Endometrium (tissue), 2 donors: Measurements from ENCODE around the gene SLC16A3.
A peak's percentile ranks its signal among the peaks of the same experiment; 100 is the strongest.

Experiments used
- FAIRE-seq: peaks from 2 replicates; lab custom pipeline; 2012; peaks lifted over from hg19 to GRCh38; lab: Jason Lieb, UNC
- donor health status: control.
- donor health status: control.

Gene SLC16A3

GRCh38 chr17:82236142-82236971 lies 7.5 kb downstream of the SLC16A3 start:
- no peak for FAIRE-seq

DNA sequence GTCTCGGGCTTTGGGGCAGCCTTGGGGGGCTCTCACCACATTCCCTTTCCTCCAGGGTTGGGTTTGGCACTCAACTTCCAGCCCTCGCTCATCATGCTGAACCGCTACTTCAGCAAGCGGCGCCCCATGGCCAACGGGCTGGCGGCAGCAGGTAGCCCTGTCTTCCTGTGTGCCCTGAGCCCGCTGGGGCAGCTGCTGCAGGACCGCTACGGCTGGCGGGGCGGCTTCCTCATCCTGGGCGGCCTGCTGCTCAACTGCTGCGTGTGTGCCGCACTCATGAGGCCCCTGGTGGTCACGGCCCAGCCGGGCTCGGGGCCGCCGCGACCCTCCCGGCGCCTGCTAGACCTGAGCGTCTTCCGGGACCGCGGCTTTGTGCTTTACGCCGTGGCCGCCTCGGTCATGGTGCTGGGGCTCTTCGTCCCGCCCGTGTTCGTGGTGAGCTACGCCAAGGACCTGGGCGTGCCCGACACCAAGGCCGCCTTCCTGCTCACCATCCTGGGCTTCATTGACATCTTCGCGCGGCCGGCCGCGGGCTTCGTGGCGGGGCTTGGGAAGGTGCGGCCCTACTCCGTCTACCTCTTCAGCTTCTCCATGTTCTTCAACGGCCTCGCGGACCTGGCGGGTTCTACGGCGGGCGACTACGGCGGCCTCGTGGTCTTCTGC lies 8.4 kb downstream of the SLC16A3 start:
- no peak for FAIRE-seq

DNA sequence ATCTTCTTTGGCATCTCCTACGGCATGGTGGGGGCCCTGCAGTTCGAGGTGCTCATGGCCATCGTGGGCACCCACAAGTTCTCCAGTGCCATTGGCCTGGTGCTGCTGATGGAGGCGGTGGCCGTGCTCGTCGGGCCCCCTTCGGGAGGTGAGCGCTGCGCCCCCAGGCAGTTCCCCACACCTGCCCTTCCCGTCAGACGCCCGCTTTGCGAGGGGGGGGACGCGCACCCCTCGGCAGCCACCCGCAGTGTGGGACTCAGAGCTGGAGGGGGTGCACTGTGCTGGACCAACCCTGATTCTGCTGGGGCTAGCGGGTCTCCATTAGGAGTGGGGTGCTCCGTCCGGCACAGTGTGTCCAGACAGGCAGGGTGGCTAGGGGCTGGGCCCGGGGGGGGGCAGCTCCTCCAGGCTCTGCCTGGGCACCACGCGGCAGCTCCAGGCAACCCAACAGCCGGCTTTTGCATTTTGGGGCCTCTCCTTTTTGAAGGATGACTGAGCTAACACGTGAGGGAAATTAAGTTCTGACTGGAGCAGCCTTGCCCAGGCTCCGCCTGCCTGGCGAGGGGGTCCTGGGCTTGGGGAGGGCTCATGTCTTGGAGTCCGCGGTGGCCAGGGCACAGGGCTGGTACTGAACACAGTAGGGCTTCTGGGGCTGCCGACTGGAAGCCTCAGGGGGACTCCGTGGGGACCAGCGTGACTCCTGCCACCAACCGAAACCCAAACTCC lies 9.1 kb downstream of the SLC16A3 start:
- FAIRE-seq = no peak

DNA sequence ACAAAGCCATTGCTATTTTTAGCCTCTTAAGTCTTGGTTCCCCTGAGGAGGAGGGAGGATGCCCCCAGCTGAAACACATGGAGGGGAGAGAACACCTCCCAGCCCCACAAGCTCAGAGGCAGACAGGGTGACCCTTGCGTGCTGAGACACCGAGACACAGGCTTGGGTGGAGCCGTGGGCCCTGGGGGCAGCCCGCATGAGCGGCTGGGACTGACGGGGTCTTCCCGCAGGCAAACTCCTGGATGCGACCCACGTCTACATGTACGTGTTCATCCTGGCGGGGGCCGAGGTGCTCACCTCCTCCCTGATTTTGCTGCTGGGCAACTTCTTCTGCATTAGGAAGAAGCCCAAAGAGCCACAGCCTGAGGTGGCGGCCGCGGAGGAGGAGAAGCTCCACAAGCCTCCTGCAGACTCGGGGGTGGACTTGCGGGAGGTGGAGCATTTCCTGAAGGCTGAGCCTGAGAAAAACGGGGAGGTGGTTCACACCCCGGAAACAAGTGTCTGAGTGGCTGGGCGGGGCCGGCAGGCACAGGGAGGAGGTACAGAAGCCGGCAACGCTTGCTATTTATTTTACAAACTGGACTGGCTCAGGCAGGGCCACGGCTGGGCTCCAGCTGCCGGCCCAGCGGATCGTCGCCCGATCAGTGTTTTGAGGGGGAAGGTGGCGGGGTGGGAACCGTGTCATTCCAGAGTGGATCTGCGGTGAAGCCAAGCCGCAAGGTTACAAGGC lies 9.8 kb downstream of the SLC16A3 start:
- FAIRE-seq = peak; percentile 96

DNA sequence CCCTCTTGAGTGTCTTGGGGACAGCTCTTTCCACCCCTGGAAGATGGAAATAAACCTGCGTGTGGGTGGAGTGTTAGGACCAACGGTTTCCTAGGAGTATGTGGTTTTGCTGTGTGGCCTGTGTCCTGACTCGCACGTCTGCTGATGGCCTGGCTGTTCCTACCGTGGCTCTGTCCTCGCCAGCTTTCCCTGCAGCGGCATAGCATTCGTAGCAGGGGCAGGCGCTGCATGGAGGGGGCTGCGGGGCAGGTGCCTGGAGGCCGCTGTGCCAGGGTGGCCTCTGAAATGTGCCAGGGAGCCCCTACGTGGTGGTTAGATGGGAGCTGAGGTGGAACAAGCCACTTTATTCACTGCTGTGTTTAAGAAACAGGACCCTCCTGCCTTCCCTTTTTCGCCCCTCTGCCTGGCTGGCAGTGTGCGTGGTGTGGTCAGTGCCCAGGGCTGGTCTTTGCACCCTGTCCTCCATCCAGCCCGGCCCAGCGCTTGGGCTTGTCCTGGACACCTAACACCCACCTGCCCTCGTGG lies 10.6 kb downstream of the SLC16A3 start:
- no peak for FAIRE-seq

DNA sequence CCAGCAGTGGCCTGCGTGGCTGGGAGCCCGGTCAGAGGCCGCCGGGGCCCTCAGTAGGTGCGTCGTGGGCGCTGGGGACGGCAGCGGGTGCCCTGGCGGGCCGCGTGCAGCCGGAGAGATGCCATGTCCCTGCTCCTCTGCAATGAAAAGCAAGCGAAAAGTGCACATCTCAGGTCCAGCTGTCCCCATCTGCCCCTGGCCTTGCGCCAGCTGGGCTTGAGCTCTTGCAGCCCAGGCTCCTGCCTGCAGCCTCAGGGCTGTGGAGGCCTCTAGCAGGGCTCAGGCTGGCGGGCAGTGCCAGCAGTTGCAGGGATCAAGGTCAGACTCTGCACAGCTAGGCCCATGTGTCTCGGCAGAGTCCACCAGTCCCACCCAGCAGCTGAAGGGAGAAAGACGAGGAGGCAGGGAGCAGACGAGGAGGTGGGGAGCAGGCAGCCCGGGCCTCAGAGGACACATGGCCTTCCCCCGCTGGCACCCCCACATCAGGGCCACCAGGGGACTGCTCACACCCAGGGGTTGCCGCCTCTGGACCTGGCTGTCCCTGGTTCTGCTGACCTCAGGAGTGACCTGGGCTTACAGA lies 11.2 kb downstream of the SLC16A3 start:
- no peak for FAIRE-seq

GRCh38 chr17:82240506-82241182 lies 11.8 kb downstream of the SLC16A3 start:
- FAIRE-seq = no peak

- no peak for FAIRE-seq
Measured at GRCh38 chr17:82241183-82241925, 12.5 kb downstream of the SLC16A3 start.

DNA sequence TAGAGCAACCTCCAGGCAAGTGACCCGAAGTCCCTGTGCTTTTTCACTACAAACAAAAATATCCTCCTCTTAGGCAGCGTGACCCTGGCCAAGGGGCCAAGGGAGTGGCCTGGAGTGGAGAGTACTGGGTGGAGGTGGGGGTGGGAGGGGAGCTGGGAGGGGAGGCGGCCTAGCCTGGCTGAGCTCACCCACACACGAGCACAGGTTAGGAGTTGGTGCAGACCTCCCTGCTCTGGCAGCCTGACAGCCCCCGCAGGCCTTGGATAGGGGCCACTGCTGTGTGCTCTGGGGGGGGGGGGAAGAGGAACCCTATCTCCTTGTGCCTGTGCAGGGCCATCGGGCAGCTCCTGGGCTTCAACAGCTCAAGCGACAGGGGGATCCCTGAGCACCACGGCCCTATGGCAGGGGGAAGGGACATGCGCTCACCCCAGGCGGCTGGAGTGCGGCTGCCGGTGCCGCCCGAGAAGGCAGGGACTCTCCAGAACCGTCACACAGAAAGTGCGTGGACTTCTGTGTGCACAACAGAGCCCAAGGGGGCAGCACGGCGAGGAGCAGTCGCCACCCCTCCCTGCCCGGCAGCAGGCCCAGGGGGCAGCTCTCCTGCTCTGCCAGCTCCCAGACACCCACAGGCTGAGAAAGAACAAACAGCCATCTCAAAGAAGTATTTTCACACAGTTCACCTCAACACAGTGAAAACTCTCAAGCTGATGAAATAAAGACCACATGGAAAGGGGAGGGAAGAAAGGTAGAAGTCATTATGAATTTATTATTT lies 13.3 kb downstream of the SLC16A3 start:
- FAIRE-seq = no peak

- FAIRE-seq = no peak
Measured at GRCh38 chr17:82242698-82242976, 13.8 kb downstream of the SLC16A3 start.

- FAIRE-seq = no peak
Measured at GRCh38 chr17:82242977-82243647, 14.3 kb downstream of the SLC16A3 start.

- FAIRE-seq = no peak
Measured at GRCh38 chr17:82243648-82244412, 15.0 kb downstream of the SLC16A3 start.

GRCh38 chr17:82244413-82245133 lies 15.7 kb downstream of the SLC16A3 start:
- no peak for FAIRE-seq

GRCh38 chr17:82245134-82246039 lies 16.5 kb downstream of the SLC16A3 start:
- FAIRE-seq = no peak

DNA sequence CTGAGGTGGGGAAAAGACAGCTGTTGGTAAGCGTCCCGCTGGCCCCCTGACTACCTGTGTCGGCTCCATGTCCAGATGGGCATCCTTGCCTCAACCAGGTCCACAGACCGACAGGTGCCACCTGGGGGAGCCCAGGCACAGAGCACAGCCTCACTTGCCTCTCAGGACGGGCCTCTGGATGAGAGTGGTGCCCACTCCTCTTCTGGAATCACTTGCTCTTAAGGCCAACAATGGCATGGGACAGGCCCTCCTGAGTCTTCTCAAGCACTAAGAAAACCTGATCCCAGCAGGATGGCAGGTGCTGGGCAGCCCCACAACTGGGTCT lies 17.2 kb downstream of the SLC16A3 start:
- no peak for FAIRE-seq

GRCh38 chr17:82246365-82247181 lies 17.7 kb downstream of the SLC16A3 start:
- FAIRE-seq = no peak
